ENCODE measurements around the gene RHOD.

GRCh38 chr11:67055812-67056211, 835 bp upstream of the RHOD start:
- no peak for TF ChIP-seq CTCF (IDR thresholded peaks at IDR 0.05; ENCODE audit: insufficient read depth, low read length, poor library complexity, severe bottlenecking)
- TF ChIP-seq EZH2phosphoT487 (conservative IDR thresholded peaks at IDR 0.05; ENCODE audit: low read length), result no peak

Measured in SU-DHL-6 (cell line).